ENCODE results near the gene CASP7. TPM values are rescaled to one million over a fixed set of nuclear protein-coding genes. Genes with fewer than 3 reads are reported as not detected.
"Not testable (repeated sequence)": the region's sequence is repeated elsewhere in the genome, so short reads cannot be mapped to it uniquely, and the experiment has no call there.

The CASP7 gene
- total RNA-seq, 1 donor from 2014 or later, result 3.9 TPM

DNA sequence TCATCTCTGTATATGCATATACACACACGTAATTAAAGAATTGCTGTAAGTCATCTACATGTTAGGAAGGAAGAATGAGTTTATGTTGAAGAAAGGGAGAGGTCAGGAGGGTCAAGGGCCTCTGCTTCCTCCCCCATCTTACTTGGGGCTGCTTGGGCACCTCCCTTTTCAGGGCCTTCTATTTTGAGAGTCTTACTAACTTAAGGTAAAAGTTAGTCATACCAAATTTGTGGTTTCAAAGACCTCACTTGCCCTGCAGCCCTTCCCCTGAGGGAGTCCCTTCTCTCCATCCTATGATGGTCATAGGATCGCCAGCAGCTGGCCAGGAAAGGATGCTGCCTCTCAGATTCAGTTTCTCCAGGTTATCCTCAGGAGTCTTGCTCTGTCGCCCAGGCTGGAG, 74.4 kb downstream of the CASP7 start:
- no peak for DNase-seq

DNA sequence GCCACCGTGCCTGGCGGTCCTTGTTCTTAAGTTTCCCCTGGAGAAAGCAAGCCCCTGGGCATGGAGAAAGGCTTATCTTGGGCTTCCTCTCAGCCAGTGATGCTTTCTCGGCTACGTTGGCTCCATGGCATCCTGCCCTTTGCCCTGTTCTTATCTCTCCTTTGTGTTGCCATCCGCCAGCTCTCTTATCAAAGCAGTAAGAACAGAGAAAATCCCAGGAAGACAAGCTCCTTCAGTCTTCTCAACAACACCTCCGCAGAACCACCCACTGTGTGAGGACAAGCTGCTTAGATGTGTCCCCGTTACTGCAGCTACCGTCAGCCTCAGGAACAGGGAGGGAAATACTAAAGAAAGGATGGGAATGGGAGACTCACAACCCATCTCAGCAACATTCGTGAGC, 75.1 kb downstream of the CASP7 start:
- DNase-seq, result peak; percentile 36

DNA sequence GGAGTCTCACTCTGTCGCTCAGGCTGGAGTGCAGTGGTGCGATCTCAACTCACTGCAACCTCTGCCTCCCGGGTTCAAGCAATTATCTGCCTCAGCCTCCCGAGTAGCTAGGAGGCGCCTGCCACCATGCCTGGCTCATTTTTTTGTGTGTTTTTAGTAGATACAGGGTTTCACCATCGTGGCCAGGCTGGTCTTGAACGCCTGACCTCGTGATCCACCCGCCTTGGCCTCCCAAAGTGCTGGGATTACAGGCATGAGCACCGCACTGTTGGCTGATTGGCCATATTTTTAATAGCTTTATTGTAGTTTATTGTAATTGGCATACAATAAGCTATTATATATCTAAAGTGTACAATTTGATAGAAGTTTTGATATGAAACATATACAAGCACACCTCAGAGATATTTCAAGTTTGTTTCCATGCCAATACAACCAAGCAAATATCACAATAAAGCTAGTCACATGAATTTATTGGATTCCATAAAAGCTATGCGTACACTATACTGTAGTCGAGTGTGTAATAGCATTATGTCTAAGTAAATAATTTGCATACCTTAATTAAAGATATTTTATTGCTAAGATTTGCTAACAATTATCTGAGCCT, 77.3 kb downstream of the CASP7 start:
- no peak for DNase-seq

DNA sequence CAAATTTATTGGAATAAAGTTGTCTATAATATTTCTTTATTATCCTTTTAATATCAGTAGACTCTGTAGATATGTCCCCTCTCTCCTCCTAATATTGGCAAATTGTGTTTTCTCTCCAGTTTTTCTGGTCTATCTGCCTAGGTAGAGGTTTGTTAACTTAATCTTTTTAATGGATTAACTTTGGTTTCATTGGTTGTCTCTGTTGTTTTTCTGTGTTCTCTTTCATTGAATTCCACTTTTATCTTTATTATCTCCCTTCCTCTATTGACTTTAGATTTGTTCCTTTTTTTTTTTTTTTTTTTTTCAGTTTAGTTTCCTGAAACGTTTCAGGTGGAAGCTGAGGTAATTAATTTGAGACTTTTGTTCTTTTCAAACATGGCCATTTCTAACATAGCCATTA, 82.4 kb downstream of the CASP7 start:
- no peak for DNase-seq

DNA sequence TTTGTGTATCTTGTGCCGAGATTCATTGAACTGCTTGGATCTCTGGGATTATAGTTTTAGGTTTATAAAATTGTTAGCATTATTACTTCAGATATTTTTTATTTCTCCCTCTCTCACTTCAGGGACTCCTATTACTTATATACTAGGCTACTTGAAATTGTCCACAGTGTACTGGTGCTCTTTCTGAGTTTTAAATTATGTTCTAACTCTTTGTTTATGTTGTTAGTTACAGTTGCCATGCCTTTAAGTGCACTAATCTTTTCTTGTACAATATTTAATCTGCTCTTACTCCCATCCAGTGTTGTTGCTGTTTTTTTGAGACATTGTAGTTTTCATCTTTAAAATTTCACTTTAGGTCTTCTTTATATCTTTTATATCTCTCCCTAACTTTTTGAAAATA, 84.9 kb downstream of the CASP7 start:
- no peak for DNase-seq

DNA sequence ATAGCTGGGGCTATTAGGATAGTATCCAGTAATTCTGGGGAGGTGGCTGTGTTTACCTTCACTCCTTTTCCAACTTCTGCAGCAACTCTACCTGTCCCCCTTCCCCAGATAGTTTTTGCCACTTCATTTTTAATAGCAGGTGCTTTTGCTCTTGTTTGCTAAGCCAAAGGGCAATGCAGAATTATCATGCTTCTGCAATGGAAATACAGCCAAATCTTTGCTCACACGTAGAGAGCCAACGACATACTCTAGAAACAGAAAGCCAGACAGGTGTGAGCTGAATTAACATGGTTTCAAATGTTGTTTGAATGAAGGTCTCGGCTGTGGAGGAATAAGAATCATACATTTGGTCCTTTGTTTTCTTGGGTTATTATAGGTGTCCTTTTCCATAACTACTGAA, 86.2 kb downstream of the CASP7 start:
- no peak for DNase-seq

DNA sequence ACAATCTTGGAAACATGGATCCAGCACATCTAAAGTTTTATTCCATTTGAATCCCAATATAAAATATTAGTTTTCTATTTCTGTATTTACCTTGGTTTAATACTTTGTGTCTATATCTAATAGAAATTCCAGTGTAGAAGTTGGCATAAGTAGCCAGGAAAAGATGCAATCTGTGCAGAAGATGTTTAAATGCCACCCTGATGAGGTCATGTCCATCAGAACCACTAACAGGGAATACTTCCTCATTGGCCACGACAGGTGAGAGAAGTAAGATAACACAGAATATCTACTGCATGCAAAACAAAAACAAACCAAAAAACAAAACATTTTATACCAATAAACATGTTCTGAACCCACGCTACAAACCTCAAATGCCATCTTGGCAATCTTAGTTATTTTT, 87.5 kb downstream of the CASP7 start:
- DNase-seq, result no peak

DNA sequence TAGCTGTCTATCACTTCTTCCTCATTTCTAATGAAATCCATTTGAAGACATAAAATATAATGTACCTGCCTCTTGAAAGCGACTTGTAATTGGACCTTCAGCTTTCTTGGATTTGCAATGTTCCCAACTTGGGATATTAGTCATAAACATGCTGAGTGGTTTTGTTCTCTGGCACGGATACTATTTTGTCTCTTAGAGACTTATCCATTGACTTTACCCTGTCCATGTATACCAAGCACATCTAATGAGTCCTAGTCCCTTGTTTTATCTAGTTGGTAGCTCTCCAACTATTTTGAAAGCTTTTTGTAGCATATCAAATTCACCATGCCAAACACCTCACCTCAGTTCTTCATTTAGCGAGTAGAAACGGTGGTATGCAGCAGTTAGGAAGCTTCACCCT, 90.6 kb downstream of the CASP7 start:
- DNase-seq, result no peak

DNA sequence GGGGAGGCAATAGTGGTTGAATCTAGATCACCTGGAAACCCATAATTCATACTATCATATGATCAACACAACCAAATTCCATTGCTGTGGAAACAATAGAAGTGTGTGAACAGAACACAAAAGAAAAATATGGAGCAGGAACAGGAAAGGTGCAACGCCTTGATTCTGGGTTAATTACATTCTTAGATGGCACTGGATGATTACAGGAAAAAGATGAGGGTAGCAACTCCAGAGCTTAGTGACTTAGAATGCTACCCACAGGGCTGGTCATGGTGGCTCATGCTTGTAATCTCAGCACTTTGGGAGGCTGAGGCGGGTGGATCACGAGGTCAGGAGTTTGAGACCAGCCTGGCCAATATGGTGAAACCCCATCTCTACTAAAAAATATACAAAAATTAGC, 91.4 kb downstream of the CASP7 start:
- not testable (repeated sequence) for DNase-seq

DNA sequence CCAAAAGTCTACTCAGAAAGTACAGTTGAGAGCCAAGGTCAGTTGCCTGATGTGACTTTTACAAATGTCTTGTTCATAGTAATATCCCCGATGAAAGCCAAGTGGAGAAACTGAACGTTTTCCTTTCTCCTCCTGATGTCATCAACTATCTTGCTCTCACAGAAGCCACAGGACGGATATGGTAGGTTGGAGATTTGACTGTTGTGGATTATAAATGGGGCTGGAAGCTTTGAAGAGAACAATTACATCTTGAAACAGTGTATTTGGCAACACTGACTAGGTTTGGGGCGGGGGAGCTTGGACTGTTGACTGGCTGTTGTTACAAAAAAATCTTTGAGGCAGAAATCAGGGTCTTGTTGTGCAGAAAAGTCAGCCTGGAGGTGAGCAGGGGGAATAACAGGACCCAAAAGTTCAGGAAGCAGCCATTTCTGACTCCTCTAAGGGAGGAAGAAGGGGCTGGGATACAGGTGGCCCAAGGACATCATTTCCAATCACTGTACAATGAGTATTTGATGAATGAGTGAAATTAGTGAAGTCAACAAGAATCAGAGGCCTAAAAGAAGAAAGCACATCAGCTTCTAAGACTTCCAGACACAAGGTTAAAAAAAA, 96.1 kb downstream of the CASP7 start:
- DNase-seq, result no peak

DNA sequence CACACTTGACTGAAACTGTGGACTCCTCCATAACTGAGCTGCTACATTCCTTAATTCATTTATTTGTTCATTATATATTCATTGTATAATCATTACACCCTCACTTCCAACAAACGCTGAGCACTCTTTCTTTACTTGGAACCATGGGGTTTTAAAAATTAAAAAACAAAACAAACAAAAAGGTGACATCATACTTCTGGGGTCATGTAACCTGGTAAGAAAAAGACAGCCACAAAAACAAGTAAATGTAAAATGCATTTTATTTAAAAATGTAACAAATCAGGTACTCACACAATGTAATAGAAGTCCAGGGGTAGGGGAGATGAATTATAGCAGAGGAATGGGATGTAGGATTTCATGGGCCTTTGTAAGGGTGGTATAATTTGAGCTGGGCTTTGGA, 96.8 kb downstream of the CASP7 start:
- no peak for DNase-seq

Other genes with a start within 250 kb of the CASP7 start
- gene HABP2, start 126.9 kb upstream of the CASP7 start, total RNA-seq, result 0.31 TPM
- gene NRAP, start 15.9 kb upstream of the CASP7 start, total RNA-seq, result 0.31 TPM
- not detected for gene PLEKHS1, start 71.8 kb downstream of the CASP7 start, total RNA-seq
- gene DCLRE1A, start 174.2 kb downstream of the CASP7 start, total RNA-seq, result 18.2 TPM
- 33.2 TPM for gene NHLRC2, start 174.7 kb downstream of the CASP7 start, total RNA-seq

All from occipital lobe (tissue), 2 donors.